Activated naive CD8-positive, alpha-beta T cell treated with anti-CD3 and anti-CD28 coated beads, Interleukin-2, amount 50 U/mL, for 16 hours (primary cell): Measurements from ENCODE around the gene AKAP8.
"Not testable (repeated sequence)": the region's sequence is repeated elsewhere in the genome, so short reads cannot be mapped to it uniquely, and the experiment has no call there.

ENCODE experiments used
- DNase-seq: peaks from one replicate; pipeline ENCODE4 v3.0.0-alpha.2; 2020; ENCODE audit warnings: low read depth, low spot score

Gene AKAP8

DNA sequence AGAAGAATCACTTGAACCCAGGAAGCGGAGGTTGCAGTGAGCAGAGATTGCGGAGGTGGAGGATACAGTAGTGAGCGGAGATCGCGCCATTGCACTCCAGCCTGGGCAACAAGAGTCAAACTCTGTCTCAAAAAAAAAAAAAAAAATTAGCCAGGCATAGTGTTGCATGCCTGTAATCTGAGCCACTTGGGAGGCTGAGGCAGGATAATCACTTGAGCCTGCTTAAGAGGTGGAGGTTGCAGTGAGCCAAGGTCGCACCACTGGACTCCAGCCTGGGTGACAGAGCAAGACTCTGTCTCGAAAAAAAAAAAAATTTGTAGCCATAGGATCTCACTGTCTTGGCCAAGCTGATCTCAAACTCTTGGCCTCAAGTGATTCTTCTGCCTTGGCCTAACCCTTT lies 43.6 kb downstream of the AKAP8 start:
- not testable (repeated sequence) for DNase-seq

DNA sequence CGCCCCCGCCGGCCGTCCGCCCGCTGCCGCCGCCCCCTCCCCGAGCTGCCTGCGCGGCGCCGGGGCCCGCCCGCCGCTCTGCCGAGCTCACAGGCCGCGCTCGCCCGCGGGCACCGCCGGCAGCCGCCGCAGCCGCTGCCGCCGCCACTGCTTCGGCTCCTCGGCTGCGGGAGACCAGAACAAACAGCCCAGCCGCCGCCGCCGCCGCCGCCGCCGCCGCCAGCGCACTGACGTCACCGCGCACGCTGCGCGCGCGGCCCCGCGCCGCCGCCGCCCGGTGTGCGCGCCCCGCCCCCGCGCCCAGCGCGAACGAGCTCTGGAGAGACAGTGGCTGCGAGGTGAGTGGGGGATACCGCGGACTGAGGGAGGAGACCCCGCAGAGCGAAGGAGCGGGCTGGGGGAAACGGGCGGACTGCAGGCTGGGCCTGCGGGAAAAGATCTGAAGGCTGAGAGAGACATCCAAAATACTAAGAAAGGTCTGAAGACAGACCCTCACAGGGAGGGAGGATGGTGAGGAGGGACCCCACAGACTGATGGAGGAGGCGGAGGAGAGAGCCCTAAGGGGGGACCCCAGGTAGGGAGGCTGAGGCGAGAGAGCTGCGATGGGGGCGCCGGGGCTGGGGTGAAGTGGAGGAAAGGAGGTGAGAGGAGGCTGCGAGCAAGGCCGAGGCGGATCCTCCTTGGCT lies 47.1 kb downstream of the AKAP8 start, which contains the start of gene BRD4:
Gene BRD4 (minus strand): TSS at position 229 of the 686 bp plus-strand sequence. CDS start 59,440 bp downstream, outside the sequence.
- peak; percentile 37 for DNase-seq

DNA sequence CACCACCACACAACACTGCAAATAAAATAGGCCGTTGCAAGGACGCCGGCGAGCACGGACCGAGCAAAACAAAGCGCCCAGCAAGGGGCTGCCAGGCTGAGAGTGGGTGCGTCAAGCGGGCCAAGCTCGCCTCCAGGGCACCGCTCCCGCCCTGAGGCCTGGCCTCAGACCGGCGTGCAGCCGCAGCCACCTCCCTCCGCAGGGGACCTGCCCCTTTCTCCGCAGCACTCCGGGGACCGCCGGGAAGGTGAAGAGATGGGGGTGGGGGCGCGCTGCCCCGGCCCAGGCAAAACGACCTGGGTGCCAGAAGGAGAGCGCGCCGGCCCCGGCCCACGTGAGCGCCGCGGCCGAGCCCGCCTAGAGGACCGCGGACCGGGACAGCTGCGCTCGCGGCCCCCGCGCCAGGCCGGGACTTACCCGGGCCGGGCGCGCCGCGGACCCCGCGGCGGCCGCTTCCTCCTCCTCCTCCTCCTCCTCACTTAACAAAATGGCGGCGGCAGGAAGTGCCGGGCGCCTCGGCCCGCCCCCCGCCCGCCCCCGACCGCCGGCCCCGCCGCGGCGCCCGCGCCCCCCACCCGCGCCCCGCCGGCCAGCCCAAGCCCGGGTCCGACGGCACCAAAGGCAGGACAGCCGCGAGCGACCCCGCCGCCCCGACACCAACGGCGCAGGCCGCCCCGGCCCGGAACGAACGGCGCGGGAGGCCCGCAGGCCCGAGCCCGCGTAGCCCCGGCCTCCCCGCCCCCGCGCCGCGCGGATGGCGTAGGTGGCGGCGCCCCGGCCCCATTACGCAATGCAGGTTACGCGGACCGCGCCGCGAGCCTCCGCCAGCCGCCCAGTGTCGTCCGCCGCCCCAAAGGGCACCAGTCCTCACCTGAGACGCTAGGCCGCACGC lies 47.9 kb downstream of the AKAP8 start:
- DNase-seq: peak; percentile 10

DNA sequence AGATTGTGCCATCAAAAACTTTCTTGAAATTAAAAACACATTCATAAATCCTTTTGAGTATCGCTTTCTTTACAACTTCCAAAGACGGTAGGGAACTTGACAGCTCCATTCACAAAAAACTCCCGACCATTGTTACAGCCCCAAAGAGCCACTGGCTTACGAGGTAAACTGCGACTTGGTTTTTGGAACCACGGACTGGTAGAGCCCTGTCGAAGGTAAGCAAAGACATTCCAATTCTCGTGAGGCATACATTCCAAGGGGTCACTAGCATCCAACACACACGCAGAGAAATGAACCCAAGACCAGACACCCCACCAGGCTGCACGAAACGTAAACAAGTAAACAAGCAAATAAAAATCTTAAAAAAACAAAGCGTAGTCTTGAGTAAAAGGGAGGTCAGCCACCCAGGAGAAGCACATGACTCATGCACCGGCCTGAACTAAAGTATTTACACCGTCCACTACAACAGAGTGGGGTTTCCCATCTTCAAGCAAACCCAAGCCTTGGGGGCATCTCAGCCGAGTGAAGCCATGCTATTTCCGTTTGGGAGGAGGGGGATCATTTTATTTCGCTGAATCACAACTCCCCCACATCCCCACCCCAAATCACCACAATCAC lies 48.7 kb downstream of the AKAP8 start:
- DNase-seq: no peak

DNA sequence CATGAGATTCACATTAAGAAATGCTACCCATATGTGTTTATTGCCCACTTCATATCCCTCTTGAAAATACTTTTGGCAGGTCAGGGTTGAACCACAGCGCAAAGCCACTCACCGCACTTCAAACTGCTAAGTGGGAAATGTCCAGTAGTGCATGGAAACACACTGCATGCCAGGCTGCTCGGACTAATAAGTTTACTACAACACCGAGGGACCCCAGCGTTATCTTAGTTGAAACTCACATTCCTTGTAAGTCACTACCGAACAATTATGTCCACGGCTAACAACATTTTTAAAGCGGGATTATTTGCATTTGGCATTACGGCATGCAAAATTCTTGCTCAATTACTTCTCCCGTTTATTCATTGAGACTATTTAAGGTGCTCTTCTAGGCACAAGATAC lies 51.3 kb downstream of the AKAP8 start:
- no peak for DNase-seq

DNA sequence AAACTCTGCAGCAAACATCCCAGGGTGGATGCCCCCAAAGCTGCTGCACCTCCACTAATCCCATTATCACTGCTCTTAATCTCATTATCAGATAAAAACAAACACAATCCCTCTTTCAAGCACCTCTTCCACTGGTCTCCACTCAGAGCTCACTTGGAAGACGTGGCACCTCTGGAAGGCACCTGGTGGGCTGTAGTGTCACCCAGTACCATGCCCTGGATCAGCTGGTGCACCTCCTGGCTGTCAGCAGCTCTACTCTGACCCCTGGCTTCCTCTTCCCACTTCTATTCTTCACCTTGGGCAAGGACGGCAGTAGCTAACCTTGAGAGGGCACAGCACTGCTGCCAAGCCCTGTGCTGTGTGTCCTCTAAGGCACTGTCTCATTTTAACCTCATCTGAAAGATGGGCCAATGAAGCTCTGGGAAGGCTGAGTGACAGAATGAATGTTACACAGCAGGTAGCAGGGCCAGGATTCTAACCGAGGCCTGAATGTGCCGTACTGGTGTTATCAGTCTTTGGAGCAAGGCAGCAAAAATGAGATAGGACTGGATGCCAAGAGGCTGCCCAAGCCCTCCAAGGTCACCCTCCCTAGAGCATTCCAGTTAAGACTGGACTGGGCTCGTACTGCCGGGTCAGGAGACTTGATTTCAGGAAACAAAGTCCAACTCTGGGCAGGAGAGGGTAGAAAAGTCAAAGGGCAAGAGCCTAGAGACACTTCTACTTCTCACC lies 54.6 kb downstream of the AKAP8 start:
- no peak for DNase-seq

DNA sequence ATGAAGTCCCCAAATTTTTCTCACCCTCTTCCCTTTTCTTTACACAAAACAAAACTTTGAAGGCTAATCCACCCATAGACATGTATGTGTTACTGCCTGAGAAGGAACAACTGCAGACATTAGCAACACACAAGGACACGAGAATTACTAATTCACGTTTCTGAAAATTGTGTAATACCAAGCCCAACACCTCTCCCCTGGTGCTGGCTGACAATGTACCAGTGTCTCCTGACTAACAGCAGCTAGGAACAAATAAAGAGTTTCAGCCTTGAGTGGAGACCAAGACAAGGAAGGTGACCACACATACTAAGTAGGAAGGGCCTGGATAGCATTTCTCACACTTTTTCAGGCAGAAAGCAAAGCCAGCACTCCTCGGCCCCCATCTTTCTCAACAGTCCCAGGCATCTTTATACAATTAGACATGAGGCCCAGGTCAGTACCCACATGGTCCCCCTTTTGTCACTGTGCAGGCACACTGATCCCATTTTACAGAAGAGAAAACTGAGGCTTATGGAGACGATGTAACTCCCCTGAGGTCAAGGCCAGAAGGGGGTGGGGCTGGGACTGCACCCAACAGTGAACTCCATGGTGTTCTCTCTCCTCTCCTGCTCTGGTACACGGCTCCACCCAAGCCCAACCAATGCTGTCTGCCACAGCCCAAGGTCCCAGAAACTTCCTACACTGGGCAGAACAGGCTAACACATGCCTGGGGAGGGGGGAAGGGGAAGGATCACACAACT lies 55.9 kb downstream of the AKAP8 start:
- DNase-seq: no peak

DNA sequence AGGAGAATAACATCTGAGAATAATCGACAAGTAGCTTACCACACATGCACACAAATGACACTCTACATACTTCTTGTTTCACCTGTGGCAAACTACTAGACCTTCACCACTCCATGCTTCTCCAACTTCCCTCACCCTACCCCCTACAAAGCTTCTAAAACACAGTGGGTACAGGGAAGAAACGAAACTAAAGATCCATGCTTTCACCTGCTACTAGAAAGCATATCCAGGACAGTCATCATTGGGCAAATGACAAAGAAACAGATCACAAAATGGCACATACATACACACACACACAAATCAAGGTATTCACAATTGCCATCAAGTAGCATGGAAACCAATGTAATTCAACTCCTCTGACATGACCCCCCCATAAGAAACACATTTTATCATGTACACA lies 57.8 kb downstream of the AKAP8 start:
- DNase-seq: no peak

DNA sequence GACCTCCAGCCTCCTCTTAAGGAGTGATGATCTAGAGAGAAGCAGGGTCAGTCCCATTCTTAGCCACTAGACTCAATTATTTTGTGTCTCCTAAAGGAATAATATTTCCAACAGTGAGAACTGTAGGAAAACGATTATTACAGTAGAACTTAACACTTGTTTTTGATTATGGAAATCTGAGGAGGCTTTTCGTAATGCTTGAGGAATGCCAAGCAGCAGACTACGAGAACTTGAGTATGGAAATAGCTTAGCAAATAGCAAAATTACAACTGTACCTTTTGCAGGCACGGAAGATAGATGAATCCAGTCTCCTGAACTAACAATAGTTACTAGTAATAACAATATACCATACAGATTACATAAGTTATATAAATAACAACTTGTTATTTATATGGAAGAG lies 59.5 kb downstream of the AKAP8 start:
- DNase-seq: no peak

DNA sequence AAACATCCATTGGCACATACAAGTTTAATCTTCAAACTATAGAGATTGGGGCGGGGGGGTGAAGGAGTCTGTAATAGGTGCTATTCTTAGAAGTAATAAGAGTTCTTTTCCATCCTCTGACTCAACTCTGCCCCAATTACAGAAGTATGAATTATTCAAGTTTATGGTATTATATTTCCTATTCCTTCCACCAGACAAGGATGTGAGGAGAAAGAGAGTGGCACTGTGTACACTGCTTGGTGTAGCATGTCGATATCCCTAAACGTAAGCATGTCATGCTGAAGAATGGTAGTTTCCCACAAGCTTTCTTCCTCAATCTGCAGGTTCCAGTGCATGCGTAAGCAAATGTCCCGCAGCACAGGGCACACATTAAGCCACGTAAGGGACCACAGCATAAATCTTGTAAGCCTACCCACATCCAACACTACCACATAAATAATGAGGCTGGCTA lies 61.3 kb downstream of the AKAP8 start:
- no peak for DNase-seq

DNA sequence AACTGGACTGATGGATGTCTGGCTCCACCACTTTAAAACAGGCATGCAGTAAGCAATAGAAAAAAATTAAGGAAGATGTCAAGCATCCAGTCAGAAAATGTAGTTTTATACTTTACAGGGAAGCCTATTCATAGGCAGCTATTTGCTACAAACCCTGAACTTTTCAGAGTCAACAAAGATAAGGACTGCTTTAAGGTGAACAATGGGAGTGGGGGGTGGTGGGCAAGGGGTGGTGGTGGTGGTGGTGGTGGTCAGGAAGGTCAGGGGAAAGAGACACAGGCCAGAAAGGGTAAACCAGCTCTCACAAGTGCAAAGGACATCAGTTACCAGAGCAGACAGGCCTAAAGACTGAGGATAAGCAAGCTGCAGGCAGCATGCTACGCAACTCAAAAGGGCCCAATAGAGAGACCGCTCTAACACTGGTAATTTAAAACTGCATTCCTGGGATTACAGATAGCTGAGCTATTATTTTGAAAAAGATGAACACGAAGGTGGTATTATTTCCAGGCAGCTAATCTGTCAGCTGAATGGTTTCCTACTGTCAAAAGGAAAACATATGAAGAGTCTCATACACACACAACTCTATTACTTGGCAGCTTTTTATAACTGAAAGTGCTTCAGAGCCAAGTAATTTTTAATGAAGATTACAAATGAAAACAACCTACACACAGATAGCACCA lies 62.1 kb downstream of the AKAP8 start:
- DNase-seq: no peak

DNA sequence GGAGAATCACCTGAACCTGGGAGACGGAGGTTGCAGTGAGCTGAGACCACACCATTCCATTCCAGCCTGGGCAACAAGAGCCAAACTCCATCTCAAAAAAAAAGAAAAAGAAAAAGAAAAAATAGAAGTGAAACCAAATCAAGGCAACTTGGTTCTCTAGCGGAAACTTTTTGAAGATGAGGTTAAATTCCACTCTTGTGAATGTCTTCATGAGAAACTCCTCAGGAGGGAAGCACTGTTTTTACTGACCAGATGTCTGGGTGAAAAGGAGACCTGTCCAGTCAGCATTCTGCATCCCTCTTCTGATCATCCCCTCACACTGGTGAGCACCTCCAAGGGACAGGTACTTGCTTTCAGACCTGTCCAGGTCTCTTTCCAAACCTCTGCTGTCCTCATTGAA lies 63.1 kb downstream of the AKAP8 start:
- no peak for DNase-seq

DNA sequence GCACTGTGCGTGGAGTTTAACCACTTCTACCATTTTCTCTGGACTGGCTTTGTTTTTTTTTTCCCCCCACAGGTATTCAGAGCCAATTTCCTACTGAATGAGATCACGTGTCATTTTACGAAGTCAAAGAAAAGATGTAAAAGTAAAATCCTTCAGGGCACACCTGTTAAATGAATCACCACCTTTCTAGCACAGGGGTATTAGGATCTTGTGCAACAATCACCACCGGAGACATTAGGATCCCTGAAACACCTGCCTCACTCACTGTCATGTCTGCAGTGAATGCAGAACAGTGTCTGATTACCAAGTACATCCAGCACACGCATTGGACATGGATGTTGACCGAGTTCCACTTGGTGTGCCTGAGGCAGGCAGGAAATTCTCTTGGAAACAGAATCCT lies 64.5 kb downstream of the AKAP8 start:
- no peak for DNase-seq

DNA sequence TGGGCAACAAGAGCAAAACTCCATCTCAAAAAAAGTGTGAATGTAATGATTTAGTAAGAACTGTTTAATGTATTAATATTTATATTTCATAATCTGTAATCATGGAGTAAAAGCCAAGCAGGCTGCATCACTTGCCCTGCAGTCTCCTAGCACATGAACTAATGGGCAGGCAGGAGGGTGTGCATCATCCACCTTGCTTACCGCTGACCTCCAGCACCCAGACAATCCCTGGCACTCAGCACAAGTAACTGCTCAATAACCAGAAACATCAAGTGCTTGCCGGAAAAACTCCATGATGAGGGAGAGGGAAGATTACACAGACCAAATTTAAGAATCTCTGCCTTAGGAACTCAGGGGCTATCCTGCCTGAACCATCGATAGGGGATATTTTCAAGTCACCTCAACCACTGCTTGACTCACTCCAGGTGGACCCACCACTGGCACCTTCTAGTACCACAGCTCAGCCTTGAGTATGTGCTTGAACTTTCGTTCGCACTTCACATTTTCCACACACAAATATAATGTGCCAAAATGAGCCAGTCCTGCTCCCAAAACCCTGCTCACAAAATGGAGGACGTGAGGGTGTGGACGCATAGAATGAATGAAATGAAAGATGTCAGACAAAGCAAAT lies 65.8 kb downstream of the AKAP8 start:
- DNase-seq: no peak

DNA sequence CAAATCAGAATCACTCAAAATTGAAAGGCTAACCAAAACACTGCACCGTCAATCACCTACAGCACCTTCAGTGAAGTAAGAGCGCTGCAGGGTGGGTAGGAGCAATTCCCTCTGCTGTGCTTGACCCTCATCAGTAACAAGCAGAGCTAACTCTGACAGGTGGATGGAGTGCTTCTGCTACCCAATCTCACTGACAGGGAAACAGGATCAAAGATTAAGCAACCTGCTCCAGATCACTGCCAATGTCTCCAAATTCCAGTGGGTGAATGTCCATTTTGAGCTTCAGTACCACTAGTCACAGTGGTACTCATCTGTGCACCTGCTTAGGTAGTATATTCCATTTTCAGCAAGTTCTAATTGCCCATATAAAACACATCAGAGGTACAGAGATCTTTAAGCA lies 72.4 kb downstream of the AKAP8 start:
- DNase-seq: no peak

DNA sequence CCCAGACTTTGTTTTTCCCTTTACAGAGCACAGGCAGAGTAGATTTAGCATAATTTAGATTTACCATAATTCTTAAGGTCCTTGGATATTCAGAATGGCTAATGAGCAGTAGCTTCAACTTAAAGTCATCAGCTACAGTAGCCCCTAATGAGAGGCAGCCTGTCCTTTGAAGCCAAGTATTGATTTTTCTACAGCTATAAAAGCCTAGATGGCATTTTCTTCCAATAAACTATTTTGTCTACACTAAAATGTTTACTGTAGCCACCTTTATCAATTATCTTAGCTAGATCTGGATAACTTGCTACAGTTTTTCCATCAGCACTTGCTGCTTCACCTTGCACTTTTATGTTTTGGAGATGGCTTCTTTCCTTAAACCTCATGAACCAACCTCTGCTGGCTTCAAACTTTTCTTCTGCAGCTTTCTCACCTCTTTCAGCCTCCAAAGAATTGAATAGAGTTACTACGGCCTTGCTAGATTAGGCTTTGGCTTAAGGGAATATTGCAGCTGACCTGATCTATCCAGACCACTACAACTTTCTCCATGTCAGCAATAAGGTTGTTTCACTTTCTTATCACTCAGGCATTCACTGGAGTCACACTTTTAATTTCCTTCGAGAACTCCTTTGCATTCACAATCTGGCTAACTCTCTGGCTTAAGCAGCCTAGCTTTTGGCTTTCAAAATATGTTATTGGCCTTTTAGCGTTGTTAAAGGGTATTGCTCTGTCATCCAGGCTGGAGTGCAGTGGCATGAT lies 73.8 kb downstream of the AKAP8 start:
- no peak for DNase-seq

DNA sequence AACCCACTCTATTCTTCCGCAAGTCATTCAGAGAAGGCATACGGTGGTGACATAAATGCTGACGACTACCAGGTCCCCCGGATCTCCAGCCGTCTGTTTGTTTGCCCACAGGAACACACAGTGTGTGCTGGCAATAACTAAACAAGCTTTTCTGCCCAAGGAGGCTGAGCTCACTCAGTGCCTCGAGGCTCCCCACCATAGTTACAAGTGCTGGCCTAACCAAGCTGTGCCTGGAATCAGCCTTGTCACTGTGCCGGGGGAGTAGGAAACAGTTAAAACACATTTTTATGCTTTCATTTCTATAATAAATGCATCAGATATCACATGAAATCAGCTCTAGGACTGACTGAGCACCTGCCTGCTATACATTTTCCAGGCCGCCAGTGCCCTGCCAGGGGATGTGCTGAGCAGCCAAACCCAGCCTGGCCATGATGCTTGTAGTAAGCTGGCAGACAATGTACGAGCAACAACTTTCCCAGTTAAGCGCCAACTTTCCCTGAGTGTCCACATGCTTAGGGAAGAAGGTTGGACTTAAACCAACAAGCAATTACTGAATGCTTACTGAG lies 75.4 kb downstream of the AKAP8 start:
- no peak for DNase-seq
